ENCODE measurements around the gene TMEM209. TPM values are rescaled to one million over a fixed set of nuclear protein-coding genes. Genes with fewer than 3 reads are reported as not detected.
A peak's percentile ranks its signal among the peaks of the same experiment; 100 is the strongest.

TMEM209 gene
- total RNA-seq, 1 donor from 2014 or later = 14.8 TPM

DNA sequence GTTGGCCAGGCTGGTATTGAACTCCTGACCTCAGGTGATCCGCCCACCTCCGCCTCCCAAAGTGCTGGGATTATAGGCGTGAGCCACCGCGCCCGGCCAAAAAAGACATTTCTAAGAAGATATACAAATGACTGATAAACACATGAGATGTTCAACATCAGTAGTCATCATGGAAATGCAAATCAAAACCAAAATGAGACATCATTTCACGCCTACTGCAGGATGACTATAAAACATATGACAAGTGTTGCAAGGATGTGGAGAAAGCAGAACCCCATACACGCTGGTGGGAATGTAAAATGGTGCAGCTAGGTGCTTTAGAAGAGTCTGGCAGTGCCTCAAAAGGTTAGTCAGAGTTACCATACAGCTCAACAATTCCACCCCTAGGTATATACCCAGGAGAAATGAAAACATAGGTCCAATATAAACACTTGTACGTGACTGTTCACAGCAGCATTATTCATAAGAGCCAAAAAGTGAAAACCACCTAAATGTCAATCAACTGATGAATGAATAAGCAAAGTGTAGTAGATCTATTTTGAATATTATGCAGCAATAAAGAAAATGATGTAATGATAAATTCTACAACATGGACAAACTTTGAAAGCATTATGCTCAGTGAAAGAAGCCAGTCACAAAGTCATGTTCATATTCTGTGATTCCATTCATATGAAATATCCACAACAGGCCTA lies 24.5 kb downstream of the TMEM209 start:
- TF ChIP-seq, protein P1, sequence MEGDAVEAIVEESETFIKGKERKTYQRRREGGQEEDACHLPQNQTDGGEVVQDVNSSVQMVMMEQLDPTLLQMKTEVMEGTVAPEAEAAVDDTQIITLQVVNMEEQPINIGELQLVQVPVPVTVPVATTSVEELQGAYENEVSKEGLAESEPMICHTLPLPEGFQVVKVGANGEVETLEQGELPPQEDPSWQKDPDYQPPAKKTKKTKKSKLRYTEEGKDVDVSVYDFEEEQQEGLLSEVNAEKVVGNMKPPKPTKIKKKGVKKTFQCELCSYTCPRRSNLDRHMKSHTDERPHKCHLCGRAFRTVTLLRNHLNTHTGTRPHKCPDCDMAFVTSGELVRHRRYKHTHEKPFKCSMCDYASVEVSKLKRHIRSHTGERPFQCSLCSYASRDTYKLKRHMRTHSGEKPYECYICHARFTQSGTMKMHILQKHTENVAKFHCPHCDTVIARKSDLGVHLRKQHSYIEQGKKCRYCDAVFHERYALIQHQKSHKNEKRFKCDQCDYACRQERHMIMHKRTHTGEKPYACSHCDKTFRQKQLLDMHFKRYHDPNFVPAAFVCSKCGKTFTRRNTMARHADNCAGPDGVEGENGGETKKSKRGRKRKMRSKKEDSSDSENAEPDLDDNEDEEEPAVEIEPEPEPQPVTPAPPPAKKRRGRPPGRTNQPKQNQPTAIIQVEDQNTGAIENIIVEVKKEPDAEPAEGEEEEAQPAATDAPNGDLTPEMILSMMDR (IDR thresholded peaks at IDR 0.05) = no peak
- Mint-ChIP-seq H3K36me3 (ENCODE audit: low read depth) (peaks cover 15% of the 10 kb centered on the region), H3K27me3 (ENCODE audit: low read depth) (no peaks in the 10 kb centered on the region), H3K4me3 (ENCODE audit: unreplicated experiment) (no peak overlapping the region), H3K4me1 (ENCODE audit: low read depth) (no peaks in the 10 kb centered on the region), H3K9me3 (ENCODE audit: low read depth) (no peaks in the 10 kb centered on the region), H3K27ac (ENCODE audit: unreplicated experiment) (peak overlapping the region; percentile 53)
- no peak for DNase-seq (ENCODE audit: low spot score)

DNA sequence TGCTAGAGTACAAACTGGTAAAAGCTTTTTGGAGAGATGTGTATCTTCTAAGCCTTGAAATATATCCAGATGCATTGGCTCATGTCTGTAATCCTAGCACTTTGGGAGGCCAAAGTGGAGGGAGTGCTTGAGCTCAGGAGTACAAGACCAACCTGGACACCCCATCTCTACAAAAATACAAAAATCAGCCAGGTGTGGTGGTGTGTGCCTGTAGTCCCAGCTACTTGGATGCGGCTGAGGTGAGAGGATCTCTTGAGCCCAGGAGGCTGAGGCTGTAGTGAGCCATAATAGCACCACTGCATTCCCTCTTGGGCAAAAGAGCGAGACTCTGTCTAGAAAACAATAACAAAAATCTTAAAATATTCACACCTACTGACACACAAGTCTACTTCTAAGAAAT lies 25.6 kb downstream of the TMEM209 start:
- Mint-ChIP-seq H3K27me3 (ENCODE audit: low read depth) (no peaks in the 10 kb centered on the region), H3K27ac (ENCODE audit: unreplicated experiment) (no peak overlapping the region), H3K9me3 (ENCODE audit: low read depth) (no peaks in the 10 kb centered on the region), H3K36me3 (ENCODE audit: low read depth) (peaks cover 13% of the 10 kb centered on the region), H3K4me1 (ENCODE audit: low read depth) (no peaks in the 10 kb centered on the region), H3K4me3 (ENCODE audit: unreplicated experiment) (no peak overlapping the region)
- TF ChIP-seq, protein P1 (IDR thresholded peaks at IDR 0.05) = no peak
- no peak for DNase-seq (ENCODE audit: low spot score)

DNA sequence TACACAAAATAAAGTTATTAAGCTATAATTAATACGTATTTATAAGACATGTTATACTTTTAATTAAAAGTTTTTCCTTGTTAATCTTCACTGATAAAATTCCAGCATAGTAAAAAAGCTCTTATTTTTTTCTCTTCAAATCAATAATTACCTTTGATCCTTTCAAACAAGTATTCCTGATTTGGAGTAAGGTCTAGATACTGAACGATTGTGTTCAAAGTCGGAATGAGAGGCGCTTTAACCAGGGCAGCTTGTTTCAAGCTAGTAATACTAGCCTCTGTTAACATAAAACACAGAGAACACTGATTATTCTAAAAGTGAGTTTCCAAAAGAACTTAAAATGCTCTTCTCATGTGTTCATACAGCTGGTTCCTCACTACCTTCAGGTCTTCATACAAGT lies 27.0 kb downstream of the TMEM209 start:
- Mint-ChIP-seq H3K4me1 (ENCODE audit: low read depth) (no peaks in the 10 kb centered on the region), H3K36me3 (ENCODE audit: low read depth) (peaks cover 16% of the 10 kb centered on the region), H3K9me3 (ENCODE audit: low read depth) (no peaks in the 10 kb centered on the region), H3K27me3 (ENCODE audit: low read depth) (no peaks in the 10 kb centered on the region), H3K27ac (ENCODE audit: unreplicated experiment) (no peak overlapping the region), H3K4me3 (ENCODE audit: unreplicated experiment) (no peak overlapping the region)
- DNase-seq (ENCODE audit: low spot score) = no peak
- TF ChIP-seq, protein P1 (IDR thresholded peaks at IDR 0.05) = no peak

DNA sequence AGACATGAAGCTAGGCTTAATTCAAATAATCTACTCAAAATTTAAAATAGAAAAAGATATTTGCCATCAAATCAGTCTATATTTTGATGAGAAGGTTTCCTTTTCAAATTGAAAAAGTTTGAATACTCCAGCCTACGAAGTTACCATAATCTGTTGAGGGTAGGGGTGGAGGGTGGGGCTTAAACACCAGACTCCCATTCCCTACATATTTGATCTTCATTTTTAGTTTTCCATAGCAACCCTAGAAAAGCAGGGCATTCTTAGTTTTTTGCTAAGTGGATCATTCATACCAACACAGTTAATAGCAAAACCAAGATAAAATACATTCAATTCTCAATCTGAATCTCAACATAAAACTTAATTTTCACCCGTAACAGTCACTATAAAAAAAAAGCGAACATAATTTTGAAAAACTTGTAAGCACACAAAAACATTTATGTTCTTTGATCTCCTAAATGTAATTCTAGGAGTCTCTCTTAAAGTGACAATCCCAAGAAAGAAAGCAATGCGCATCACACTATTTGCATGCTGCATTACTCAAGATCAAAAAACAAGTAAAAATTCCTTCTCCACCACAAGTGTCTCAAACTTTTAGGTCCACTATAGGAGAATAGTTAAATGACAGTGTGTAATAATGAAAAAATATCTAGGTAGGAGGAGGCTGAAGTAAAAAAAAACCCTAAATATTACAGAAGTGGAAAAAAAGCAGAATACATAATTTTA lies 30.8 kb downstream of the TMEM209 start:
- Mint-ChIP-seq H3K9me3 (ENCODE audit: low read depth) (no peaks in the 10 kb centered on the region), H3K27ac (ENCODE audit: unreplicated experiment) (no peak overlapping the region), H3K4me3 (ENCODE audit: unreplicated experiment) (no peak overlapping the region), H3K27me3 (ENCODE audit: low read depth) (no peaks in the 10 kb centered on the region), H3K36me3 (ENCODE audit: low read depth) (peaks cover 23% of the 10 kb centered on the region), H3K4me1 (ENCODE audit: low read depth) (no peaks in the 10 kb centered on the region)
- TF ChIP-seq, protein P1 (IDR thresholded peaks at IDR 0.05) = no peak
- DNase-seq (ENCODE audit: low spot score) = no peak

DNA sequence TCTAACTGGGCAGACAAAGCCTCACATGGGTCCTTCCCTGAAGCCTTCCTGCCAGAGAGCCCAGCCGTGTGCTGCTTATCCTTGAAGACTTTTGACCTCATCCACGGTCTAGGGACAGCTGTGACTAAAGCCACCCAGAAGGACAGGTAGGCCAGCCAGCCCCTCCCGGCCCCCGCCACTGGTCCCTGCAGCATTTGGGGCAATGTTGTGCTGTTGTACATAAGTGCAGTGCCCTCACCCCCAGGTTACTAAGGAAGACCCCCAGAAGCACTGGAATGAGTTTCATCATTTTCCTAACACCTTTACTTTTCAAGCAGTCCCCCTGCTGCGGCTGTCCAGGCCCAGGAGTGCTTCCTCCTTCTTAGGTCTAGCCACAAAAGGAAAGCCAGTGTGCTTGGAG lies 43.0 kb downstream of the TMEM209 start:
- no peak overlapping the region for H3K4me3 Mint-ChIP-seq (ENCODE audit: unreplicated experiment)
- H3K27ac Mint-ChIP-seq (ENCODE audit: unreplicated experiment) = no peak overlapping the region
- H3K36me3 Mint-ChIP-seq (ENCODE audit: low read depth) = peaks cover 41% of the 10 kb centered on the region
- no peak for DNase-seq (ENCODE audit: low spot score)
- H3K9me3 Mint-ChIP-seq (ENCODE audit: low read depth) = peaks cover 5% of the 10 kb centered on the region
- TF ChIP-seq, protein P1 (IDR thresholded peaks at IDR 0.05) = no peak
- no peaks in the 10 kb centered on the region for H3K27me3 Mint-ChIP-seq (ENCODE audit: low read depth)
- H3K4me1 Mint-ChIP-seq (ENCODE audit: low read depth) = no peaks in the 10 kb centered on the region

Data from chondrocyte (in vitro differentiated cells).